ENCODE measurements around the gene BLCAP.

DNA sequence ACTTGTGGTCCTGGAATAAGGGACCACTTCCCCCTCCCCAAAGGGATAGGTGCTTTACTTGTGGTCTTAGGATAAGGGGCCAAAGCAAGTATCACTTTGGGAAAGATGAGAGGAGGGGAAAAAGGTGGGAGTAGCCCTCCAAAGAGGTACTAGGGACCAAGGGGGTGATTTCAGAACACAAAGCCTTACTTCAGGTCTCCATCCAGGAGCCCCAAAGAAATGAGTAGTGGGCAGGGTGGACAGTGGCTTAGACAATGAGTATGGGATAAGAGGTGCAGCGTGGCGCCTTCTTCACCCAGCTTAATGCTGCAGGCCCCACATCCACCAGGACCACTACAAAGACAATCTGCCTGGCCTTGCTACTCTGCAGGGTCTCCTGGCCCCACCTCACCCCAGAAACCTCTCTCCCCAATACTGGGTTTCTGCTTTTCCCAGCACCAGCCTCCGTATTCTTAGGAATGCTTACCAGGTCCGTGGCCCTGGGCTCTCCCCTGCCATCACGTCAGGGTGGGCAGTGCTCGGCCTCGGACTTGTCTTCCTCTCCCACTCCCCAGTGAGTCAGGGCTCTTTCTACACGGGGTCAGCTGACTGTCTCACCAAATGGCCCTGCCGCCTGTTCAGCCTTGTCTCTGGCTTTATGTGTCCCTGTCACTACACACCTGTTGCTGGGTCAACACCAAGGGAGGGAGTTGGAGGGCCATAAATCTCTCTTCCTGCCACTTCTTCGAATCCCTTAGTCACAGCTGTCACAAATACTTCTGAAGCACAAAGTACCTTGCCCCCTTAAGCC, 3.6 kb downstream of the BLCAP start:
- TF ChIP-seq EZH2 (IDR thresholded peaks at IDR 0.05; ENCODE audit: low read depth, unreplicated experiment) (no peak), NANOG (IDR thresholded peaks at IDR 0.05; ENCODE audit: borderline replicate concordance) (no peak)
- TF ChIP-seq, protein P1, sequence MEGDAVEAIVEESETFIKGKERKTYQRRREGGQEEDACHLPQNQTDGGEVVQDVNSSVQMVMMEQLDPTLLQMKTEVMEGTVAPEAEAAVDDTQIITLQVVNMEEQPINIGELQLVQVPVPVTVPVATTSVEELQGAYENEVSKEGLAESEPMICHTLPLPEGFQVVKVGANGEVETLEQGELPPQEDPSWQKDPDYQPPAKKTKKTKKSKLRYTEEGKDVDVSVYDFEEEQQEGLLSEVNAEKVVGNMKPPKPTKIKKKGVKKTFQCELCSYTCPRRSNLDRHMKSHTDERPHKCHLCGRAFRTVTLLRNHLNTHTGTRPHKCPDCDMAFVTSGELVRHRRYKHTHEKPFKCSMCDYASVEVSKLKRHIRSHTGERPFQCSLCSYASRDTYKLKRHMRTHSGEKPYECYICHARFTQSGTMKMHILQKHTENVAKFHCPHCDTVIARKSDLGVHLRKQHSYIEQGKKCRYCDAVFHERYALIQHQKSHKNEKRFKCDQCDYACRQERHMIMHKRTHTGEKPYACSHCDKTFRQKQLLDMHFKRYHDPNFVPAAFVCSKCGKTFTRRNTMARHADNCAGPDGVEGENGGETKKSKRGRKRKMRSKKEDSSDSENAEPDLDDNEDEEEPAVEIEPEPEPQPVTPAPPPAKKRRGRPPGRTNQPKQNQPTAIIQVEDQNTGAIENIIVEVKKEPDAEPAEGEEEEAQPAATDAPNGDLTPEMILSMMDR (conservative IDR thresholded peaks at IDR 0.05; ENCODE audit: low read depth in 2 of 2), result no peak

All from GM23338 (cell line).